GDM1 (cell line): Measurements from ENCODE around the gene NR2E3.
"Not testable (repeated sequence)": the region's sequence is repeated elsewhere in the genome, so short reads cannot be mapped to it uniquely, and the experiment has no call there.

Experiments used
- DNase-seq: peaks from one replicate; lab custom pipeline; 2025; lab: John Stamatoyannopoulos, UW

The NR2E3 gene

DNA sequence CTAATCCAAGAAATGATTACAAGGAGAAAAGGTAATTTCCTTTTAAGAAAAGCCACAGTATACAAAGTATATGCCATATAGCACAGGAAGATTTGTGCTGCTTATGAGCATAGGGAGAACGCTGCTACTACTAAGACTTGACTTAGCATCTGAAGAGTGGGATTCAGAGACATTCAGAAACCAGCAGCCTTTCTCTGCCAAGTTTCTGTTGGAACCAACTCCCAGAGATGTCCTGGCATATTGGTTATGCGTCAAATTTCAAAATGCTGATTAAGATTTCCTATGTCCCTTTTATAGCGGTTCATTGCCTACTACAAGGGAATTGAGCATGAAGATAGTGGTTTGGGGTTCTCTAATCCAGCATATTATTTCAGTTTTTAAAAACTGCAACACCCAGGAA lies 4.9 kb downstream of the NR2E3 start:
- no peak for DNase-seq

DNA sequence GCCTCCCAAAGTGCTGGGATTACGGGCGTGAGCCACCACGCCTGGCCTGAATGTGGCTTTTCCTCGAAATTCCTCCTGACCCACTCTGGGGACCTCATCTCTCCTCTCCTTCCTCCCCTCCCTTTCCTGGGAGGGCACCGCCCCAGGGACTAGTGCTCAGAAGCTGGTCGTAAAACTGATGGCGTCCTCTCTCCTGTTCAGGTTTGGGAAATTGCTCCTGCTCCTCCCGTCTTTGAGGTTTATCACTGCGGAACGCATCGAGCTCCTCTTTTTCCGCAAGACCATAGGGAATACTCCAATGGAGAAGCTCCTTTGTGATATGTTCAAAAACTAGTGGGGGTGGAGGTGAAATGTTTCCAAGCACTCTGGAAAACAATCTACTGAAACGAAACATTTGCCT lies 7.0 kb downstream of the NR2E3 start:
- DNase-seq = no peak

DNA sequence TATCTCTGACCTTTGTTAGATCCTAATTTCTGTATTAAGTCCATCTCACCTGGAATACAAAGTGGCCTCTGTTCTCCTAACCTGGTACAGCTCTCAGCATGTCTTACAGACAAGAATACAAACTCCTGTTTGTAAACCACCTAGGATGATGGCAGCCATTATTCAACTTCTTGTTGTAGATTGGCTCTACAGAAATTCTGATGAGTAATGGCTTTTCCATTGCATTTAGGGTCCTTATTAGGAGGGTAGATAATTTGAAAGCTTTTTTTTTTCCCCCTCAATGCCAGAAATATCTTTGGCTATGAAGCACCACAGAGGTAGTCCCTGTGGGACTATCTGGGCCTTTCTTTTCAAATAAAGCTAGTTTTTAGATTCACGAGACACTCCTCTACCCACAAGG lies 9.8 kb downstream of the NR2E3 start:
- no peak for DNase-seq

DNA sequence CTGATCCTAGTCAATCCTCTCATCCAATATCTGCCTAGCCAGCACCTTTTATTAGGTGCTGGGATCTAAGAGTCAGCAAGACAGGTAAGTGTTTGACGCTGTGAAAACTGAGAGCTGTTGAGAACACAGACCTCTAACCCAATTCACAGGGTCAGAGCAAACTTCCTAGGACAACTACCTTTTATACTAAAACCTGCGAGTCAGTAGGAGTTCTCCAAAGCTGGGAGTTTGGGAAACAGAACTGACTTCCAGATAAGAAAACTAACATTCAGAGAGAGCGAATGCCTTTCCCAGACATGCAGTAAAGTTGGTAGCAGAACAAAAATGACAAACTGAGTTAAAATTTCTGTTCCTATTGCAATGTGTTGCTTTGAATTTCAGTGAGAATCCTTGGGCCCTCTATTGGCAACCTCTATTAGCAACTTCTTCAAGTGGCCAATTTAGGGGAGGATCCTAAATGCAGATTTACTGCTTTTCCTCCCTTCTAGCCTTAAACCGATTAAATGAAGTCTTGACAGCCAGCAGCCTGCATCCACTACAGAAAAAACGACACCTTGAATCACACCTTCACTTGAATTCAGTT lies 11.3 kb downstream of the NR2E3 start:
- no peak for DNase-seq

DNA sequence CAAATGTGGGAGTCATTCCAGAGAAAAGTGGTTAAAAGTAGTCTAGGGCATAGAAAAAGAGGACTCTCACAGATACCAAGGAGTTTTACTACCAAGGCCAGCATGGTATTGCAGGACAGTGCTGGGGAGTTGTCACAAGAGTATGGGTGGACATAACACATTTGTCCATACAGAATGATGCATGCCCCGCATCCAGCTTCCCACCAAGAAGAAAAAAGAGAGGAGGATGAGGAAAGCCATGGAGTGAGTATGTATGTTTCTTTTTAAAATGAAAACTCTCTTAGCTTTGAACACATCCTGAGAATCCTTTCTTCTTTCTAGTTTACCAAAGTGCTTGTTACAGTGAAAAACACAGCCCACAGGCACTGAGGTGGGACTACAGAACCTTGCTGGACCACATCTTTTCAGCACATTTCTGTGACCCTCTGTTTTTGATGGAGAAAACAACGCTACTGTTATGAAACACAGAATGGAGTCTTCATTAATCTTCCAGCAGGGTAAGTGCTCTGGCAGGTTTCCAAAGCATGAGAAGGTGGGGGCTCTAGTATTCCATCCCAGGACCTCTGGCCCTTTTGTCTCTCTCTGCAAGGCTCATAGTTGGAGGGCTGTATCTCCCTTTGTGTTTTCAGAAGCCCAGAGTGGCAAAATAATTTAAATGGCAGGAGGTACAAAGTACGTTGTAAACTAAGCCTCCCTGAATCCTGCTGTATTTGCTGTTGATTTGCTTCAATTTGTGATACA lies 12.7 kb downstream of the NR2E3 start:
- no peak for DNase-seq

DNA sequence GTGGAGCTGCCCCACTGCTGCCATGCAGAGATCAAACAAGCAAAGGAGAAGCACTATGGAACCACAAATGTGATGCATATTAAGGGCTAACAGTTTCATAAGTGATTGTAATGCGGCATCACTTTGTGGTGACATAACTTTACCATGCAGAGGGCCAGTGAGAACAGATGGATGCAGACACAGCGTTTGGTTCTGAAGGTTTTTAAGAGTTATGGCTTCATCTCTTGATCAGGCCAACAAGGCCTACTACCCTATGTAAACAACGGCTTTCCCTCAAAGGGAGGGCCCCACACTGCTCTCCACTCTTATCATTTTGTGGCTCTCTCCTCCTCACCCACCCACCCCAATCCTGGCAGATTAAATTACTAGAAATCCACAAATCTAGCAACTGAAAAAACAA lies 13.4 kb downstream of the NR2E3 start:
- no peak for DNase-seq

DNA sequence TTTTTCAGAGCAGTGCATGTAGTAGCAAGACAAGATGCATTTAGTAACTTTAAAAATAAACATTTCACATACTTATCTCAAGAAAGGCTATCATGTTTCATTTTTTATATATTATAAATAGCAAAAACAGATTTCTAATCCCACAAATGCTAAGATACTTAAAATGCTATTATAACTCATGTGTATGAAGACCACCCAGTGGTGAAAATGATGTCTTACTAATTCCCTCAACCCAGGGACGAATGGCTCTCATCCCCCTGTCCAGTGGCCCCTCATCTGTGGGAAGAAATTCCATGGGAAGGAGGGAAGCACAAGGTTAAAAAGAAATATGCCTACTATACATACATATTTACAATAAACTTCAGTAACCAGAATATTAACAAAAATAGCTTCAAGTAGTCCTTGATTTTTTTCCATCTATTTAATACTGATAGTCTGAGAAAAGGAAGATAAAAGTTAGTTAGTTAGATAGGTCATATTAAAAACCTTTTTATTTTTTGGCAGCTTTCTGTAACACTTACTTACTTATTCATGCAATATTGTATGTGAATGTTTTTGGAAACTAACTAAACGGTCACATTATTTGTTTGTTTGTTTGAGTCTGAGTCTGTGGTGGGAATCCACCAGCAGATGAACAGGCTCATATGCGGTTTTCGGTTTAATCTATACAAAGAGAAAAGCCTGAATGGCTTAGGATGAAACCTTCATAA lies 14.8 kb downstream of the NR2E3 start:
- no peak for DNase-seq

DNA sequence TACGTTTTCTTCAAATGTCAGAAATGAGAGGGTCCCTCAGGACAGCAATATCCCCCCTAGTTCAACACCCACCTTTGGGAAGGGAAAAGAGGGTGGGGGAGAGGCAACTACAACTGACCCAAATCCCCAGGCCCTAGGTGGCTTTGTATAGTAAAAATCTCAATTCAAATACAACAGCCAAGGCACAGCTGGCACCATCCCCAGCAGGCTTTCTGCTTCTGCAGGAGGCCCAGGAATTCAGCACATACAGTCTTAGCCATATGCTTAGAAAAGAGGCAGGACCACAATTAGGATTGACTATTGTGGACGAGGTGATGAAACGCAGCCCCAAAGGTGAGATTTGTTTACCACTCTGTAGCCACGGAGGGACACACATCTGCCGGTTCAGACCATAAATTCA lies 15.8 kb downstream of the NR2E3 start:
- DNase-seq = no peak

DNA sequence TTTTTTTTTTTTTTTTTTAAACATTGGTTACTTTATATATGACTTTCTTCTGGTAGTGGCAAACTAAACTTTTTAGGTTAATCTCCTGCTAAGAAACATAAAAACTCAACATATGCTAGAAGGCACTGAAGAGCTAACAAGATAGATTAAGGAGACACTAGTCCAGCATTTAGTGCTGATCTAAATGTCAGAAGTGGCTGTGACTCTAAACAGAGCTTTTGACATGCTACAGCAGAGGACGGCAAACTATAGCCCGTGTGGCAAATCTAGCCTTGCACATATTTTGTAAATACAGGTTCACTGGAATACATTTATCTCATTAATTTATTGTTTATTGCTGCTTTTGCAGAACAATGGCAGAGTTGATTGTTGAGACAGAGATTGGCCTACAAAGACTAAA lies 20.6 kb downstream of the NR2E3 start:
- DNase-seq = no peak

DNA sequence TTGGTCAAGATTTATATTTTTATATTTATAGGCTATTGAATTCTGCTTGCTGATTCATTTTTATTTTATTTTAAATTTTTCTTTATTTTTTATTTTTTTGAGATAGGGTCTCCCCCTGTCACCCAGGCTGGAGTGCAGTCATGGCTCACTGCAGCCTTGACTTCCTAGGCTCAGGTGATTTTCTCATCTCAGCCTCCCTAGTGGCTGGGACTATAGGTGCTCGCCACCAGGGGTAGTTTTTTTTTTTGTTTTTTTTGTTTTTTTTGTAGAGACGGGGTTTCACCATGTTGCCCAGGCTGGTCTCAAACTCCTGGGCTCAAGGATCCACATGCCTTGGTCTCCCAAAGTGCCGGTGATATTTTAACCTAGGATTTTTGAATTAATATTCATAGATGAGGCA lies 31.2 kb downstream of the NR2E3 start:
- DNase-seq = no peak

DNA sequence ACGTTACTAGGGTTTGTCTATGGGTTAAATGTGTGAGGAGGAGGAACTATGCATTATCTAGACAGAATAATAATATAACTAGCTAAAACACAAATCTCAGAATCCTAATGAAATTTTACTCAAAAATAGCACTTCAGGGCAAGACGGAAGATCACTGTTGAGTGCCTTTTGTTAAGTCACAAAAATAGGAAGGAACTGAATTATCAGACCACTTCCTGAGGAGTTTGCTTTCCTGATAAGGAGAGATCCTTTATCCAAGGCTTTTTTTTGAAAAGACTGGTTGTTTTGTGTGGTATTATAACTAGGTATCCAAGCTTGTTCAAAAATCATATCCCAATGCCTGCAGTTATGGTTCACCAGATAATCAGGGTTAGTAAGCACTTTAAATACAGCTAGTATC lies 34.6 kb downstream of the NR2E3 start:
- DNase-seq = no peak

DNA sequence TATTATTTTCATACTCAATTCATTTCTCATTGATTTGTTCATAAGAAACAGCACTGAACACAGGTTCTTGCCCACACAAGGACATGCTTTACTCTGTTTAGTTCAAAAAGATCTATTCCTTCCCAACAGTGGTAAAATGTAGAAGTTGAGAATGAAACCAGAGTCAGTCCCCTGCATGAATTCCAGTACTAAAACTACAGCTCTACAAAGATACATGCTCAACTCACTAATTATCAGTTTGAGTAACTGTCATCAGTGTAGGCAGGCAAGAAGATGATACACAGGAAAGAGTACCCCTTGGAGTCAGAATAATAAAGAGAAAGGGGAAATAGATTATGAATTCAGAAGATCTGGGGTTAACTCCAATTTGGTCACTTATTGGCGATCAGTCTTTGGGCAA lies 43.2 kb downstream of the NR2E3 start:
- DNase-seq = no peak

DNA sequence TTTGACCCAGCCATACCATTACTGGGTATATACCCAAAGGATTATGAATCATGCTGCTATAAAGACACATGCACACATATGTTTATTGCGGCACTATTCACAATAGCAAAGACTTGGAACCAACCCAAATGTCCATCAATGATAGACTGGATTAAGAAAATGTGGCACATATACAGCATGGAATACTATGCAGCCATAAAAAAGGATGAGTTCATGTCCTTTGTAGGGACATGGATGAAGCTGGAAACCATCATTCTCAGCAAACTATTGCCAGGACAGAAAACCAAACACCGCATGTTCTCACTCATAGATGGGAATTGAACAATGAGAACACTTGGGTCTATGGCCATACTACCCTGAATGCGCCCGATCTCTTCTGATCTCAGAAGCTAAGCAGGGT lies 47.9 kb downstream of the NR2E3 start:
- DNase-seq = not testable (repeated sequence)
